HL-60/S4 treated with phorbol 12-myristate 13-acetate at 8.2 ng/mL for 4 days and 3 days (cell line): Measurements from ENCODE around the gene TRIM34.
"Not testable (repeated sequence)": the region's sequence is repeated elsewhere in the genome, so short reads cannot be mapped to it uniquely, and the experiment has no call there.

Source experiments
- in situ Hi-C: fragments of 300-500 bp; cut with MboI; formaldehyde crosslinking; loops from 2 replicates; pipeline ENCODE4 v1.15.0; 2022; ENCODE audit warnings: low sequenced_read_pairs

The TRIM34 gene, protein sequence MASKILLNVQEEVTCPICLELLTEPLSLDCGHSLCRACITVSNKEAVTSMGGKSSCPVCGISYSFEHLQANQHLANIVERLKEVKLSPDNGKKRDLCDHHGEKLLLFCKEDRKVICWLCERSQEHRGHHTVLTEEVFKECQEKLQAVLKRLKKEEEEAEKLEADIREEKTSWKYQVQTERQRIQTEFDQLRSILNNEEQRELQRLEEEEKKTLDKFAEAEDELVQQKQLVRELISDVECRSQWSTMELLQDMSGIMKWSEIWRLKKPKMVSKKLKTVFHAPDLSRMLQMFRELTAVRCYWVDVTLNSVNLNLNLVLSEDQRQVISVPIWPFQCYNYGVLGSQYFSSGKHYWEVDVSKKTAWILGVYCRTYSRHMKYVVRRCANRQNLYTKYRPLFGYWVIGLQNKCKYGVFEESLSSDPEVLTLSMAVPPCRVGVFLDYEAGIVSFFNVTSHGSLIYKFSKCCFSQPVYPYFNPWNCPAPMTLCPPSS

DNA sequence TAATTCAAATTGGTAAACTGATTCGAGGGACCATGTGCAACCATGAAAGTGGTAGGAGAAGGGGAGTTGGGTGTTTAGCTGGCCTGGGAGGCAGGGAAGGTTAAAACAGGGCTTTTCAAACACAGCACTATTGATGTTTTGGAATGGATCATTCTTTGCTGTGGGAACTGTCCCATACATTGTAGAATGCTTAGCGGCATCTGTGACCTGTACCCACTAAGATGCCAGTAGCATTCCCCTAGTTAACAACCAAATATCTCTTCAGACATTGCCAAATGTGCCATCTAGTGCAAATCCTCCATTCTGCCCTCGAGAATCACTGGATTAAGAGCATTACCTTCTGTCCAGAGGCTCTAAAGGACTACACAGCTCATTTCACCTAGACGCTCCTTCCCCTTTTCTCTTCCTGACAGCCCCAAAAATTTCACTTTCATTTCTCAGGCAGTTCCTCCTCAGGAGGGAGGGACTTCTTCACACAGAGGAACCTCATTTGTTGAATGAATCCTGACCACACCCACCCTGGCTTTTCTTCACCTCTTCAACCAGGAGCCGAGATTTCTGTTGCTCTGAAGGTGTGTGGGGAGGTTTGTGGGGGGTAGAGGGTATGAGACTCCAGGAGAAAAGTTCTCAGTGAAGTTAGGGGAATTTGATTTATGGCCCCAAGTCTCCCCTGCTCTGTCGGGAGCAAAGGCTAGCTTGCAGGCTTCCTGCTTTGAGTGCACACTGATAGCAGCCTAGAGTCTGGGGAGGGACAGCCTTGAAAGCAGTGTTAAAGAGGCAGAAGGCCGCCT lies at the start of gene TRIM34:
Gene TRIM34 (plus strand): TSS at position 513 of the 791 bp plus-strand sequence. CDS start 7,331 bp downstream, outside the sequence.
- in situ Hi-C loops: no loop called here

DNA sequence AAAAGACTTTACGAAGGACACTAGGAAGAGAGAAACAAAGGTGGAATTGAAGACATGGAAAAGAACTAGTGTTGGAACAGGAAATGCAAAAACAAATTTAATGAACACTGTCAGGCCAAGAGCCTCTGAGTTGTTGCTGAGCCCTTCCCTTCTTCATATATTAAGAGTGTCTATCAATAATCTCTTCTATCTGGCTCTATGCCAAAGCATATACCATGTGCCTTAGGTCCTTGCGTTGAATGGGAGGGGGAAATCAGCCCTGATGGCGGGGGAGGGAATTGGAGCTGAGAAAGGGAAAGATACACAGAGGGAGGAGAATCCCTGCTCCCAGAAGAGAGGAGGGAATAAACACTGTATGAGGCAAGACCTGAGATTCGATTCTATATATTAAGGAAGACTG lies 49.6 kb upstream of the TRIM34 start:
- in situ Hi-C loops: no loop called here

DNA sequence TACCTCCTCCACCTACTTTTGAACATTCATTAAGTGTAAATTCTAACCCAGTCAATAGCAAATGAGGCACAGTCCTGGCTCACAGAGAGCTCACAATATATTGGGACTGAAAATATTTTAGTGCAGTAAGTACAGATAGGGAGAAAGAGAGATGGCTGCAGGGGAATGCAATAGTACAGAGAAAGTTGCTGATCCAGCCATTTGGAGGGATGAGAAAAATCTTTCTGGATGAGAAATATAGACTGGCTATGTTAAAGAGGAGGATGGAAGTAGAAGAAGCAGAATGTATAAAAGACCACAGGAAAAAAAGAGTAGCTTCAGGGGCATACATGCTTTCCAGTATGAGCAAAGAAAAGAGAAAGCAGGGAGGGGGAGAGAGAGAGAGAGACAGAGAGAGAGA lies 47.7 kb upstream of the TRIM34 start:
- in situ Hi-C loops: no loop called here

DNA sequence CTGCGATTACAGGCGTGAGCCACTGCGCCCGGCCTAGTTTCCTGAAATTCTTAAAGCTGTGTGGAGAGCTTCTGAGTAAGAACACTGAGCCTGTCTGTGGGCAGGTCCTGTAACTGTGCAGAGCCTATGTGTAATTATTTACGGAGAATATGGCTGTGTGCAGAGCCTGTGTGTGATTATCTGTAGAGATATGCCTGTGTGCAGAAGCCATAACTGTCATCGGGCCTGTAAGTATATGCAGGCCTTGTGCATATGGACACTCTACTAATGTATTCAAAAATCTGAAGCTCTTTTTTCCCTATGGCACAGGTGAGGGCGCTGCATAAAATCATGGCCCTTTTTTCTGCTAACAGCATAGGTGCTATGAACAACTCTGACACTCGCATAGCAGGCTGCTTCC lies 44.2 kb upstream of the TRIM34 start, which contains the start of gene OR52B6:
Gene OR52B6 (plus strand): TSS at position 301 of the 400 bp plus-strand sequence. CDS start 0 bp downstream, at position 301.
- in situ Hi-C loops: no loop called here

DNA sequence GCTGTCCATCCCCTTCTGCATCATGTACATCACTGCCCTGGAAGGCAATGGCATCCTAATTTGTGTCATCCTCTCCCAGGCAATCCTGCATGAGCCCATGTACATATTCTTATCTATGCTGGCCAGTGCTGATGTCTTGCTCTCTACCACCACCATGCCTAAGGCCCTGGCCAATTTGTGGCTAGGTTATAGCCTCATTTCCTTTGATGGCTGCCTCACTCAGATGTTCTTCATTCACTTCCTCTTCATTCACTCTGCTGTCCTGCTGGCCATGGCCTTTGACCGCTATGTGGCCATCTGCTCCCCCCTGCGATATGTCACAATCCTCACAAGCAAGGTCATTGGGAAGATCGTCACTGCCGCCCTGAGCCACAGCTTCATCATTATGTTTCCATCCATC lies 43.8 kb upstream of the TRIM34 start:
- in situ Hi-C loops: no loop called here

DNA sequence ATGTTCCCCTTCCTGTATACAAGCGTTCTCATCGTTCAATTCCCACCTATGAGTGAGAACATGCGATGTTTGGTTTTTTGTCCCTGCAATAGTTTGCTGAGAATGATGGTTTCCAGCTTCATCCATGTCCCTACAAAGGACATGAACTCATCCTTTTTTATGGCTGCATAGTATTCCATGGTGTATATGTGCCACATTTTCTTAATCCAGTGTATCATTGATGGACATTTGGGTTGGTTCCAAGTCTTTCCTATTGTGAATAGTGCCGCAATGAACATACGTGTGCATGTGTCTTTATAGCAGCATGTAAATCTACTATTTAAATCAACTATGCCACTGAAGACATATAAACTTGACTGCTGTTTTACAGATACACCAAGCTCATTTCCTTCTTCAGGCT lies 40.3 kb upstream of the TRIM34 start:
- in situ Hi-C loops: not testable (repeated sequence)

DNA sequence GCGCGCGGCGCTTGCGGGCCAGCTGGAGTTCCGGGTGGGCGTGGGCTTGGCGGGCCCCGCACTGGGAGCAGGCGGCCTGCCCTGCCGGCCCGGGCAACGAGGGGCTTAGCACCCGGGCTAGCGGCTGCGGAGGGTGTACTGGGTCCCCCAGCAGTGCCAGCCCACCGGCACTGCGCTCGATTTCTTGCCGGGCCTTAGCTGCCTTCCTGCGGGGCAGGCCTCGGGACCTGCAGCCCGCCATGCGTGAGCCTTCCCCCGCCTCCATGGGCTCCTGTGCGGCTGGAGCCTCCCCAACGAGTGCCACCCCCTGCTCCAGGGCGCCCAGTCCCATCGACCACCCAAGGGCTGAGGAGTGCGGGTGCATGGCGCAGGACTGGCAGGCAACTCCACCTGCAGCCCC lies 34.9 kb upstream of the TRIM34 start:
- in situ Hi-C loops: not testable (repeated sequence)

DNA sequence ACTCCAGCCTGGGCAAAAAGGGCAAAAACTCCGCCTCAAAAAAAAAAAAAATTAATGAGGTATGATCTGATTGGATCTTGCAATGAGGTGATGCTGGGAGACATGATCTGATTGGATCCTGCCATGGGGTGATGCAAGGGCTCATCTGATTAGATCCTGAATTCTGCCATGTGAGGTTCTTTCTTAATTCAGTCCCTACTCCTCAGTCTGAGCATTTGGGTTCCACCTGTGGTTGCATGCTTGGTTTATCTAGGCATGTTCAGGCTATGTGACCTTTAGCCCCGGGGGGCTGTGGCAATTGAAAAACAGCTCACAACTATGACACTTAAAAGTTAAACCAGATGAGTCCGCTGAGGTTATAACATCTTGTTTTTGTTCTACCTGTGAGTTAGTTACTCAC lies 33.2 kb upstream of the TRIM34 start:
- in situ Hi-C loops: no loop called here

DNA sequence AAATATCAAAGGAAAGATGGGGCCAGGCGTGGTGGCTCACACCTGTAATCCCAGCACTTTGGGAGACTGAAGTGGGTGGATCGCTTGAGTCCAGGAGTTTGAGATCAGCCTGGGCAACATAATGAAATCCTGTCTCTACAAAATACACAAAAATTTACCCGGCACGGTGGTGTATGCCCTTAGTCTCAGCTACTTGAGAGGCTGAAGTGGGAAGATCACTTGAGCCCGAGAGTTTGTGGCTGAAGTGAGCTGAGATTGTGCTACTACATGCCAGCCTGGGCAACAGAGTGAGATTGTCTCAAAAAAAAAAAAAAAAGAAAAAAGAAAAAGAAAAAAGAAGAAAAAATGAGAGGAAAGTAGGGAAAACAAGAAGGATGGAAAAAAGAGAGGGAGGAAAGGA lies 32.2 kb upstream of the TRIM34 start:
- in situ Hi-C loops: no loop called here

DNA sequence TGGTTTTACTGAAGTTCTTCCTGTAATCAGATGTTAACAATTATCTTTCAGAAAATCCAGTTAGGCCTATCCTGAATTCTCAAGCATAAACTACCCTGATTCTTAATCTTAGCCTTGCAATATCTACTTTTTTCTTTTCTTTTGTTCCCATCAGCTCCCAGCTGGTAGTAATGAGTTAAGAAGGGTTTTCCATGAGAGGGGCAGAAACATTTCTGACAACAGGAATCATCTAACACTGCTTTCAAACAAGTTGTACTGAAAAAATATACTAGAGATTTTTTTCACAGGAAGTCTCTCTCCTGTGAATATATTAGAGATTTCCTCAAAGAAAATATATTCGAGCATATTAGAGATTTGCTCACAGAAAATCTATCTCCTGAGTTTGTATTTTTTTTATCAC lies 31.7 kb upstream of the TRIM34 start:
- in situ Hi-C loops: no loop called here

DNA sequence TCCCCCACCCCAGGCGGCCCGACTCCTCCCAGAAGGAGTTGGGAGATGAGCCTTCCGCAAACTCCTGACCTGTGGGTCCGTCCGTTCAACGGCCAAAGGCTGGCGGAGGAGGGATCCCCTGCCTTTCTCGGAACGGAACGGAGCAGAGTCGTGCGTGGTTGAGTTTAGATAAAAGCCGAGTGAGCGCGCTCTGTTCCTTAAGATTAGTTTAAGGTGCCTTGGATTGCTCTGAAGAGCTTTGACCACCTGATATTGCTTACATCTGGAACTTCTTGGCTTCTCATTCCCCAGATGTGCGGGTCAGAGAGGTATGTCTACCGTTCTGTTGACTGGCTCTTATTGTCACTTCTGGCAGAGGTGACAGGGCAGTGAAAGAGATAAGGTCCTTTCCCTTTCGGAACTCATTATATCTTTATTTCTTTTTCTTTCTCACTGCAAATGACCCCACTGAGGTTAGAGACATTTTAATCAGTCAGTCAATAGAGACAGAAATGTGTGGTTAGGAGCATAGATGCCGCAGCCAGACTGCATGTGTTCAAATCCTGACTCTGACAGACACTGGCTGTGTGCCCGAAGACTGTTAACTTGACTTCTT lies 28.1 kb upstream of the TRIM34 start, which contains the start of gene TRIM6:
Gene TRIM6 (plus strand): TSS at position 31 of the 595 bp plus-strand sequence. CDS start 261 bp downstream, at position 292.
- in situ Hi-C loops: no loop called here

DNA sequence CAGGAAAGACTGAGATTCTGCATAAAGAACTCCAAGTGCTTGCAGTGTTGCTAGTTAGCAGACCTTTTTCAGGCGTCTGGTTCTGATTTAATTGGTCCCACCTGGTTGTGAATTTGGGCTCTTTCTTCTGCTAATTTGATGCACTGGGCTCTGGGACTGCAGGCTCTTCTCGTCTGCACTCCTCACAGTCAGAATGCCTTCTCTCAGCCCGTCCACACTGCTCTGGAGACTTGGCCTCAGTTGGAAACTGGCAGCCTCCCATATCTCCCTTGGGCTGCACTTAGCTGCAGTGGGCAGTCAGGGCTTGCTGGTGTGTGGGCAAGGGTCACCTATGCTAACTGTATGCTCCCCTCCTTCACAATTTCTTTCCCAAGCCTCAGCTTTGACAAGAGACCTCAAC lies 26.8 kb upstream of the TRIM34 start:
- in situ Hi-C loops: no loop called here

DNA sequence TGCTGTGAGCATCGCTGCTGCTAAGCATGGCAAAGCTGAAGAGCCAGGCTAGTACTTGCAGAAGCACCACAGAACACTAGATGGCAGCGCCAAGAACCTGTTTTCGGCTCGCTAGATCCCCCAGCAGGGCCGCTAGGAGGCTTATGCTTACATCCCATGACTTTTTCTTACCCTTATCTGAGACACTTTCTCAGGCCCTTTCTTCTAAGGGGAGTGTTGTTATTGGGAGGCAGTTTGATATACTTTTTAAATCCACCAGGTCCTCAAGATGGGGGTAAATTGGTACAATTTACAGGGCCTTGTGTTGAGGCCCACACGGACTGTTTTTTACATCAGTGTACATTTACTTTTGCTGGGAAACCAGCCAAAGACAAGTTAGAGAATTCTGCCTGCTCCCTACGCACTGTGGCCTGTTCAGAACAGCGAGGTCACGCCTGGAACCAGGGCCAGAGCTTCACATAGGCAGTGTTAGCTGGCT lies 24.4 kb upstream of the TRIM34 start:
- in situ Hi-C loops: no loop called here

DNA sequence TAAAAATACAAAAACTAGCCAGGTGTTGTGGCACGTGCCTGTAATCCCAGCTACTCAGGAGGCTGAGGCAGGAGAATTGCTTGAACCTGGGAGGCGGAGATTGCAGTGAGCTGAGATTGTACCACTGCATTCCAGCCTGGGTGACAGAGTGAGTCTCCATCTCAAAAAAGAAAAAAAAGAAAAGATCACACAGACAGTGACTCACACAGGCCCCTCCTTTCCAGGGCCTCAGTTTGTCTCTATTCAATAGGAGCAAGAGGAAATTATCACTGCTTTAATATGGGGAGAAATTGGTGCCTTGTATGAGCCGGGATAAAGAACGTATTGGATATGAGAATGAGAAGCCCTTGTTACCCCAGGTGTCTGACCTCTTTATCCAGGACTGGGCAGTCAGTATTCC lies 22.0 kb upstream of the TRIM34 start:
- in situ Hi-C loops: not testable (repeated sequence)

DNA sequence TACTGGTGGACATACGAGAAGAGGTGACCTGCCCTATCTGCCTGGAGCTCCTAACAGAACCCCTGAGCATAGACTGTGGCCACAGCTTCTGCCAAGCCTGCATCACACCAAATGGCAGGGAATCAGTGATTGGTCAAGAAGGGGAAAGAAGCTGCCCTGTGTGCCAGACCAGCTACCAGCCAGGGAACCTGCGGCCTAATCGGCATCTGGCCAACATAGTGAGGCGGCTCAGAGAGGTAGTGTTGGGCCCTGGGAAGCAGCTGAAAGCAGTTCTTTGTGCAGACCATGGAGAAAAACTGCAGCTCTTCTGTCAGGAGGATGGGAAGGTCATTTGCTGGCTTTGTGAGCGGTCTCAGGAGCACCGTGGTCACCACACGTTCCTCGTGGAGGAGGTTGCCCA lies 21.5 kb upstream of the TRIM34 start:
- in situ Hi-C loops: no loop called here

DNA sequence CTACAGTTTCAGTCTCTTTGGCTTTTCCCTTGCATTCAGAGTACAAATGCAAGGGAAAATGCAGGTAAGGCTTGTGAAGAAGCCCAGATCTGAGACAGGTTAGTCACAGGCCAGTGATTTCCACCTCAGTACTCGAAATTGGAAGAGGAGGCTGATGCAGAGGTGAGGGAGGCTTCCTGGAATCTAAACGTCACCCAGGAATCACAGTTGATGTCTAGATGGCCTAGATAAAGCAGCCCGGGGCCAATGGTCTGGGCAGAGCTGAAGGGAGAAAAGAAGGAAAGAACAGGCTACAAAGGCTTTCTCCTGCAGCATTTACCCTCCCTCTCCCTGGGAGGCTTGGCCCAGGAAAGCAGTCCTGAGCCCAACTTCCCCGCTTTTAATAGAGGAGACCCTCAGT lies 19.9 kb upstream of the TRIM34 start:
- in situ Hi-C loops: no loop called here

DNA sequence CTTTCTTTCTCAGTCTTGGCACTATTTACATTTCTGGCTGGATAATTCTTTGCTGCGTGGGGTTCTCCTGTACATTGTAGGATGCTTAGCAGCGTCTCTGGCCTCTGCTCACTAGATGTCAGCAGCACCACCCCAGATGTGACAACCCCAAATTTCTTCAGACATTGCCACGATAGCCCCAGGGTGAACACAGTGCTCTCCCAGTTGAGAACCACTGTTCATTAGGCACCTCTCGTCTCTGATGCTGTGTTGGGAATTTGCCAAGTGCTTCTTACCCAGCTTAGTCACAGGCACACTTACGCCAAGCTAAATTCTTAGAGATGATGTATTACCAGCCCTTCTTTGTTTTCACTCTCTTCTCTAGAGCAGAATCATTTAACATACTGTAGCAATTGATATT lies 19.0 kb upstream of the TRIM34 start:
- in situ Hi-C loops: no loop called here

DNA sequence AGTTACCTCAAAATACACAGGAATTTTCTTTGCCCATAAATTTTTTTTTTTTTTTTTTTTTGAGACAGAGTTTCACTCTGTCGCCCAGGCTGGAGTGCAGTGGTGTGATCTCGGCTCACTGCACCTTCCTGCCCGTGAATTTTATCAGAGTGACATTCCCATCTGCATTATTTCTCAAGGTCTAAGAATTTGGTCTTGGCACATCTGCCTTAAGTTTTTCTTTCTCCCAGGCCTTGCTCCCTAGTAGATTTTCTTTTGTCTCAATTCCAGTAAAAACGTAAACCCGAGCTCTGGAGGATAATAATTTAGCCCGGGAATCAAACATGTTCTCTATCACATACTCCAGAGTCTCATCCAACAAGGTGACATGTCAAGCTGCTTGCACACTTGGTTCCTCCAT lies 16.0 kb upstream of the TRIM34 start:
- in situ Hi-C loops: no loop called here

DNA sequence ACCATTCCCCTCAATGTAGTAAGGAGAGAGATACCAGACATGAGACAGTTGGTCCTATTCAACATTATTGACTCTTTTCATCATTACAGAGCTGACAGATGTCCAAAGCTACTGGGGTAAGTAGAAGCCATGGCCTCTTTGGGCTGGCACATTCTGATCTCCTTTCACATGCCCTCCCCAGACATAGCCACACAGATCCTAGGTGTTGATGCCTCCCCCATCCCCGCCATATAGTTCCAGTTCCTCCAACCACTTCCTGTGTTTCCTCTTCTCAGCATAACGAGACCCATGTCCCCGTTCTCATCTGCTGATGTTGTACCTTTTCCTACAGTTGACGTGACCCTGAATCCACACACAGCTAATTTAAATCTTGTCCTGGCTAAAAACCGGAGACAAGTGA lies 14.4 kb upstream of the TRIM34 start:
- in situ Hi-C loops: no loop called here

DNA sequence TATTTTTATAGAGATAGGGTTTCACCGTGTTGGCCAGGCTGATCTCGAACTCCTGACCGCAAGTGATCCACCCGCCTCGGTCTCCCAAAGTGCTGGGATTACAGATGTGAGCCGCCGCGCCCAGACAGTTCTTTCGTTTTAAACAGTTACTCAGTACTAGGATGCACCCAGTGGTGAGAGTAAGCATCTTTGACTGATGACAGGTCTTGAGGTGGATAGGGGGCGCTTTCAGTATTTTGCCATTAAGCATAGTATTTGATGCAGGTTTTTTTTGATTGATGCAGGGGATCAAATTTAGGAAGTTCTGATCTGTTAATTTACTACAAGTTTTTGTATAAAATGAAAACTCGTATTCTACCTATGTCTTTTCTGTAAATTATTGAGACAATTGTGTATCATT lies 13.2 kb upstream of the TRIM34 start:
- in situ Hi-C loops: no loop called here

DNA sequence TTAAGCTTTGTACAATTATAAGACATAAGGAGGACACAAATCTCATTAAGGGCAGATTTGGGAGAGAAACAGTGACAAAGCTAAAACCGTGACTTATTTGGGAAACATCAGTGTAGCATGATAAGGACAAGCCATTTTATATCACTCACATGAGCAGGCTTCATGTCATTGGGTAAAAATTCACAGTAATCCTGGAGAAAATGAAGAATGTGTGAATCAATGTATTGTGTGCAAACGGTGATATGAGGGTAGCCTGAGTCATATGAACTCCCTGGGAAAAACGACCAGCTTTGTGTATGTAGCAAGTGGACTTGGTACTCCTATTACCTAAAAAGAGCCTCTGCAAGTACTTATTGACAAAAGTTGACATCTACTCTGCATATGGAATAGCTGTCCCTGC lies 6.0 kb upstream of the TRIM34 start:
- in situ Hi-C loops: no loop called here
